Subcutaneous adipose tissue (tissue), 4 donors: Measurements from ENCODE around the gene HNRNPUL1. TPM values are rescaled to one million over a fixed set of nuclear protein-coding genes. Genes with fewer than 3 reads are reported as not detected.

ENCODE experiments used
- total RNA-seq, 4 donors: library from RNA; depleted of rRNA; stranded (reverse); fragments of >200 nt; gene quantifications; one replicate each; pipeline ENCODE4 v1.1.0, GENCODE V29; 2016
- TF ChIP-seq, protein P1 (sequence below): fragments of 450-650 bp; IDR thresholded peaks from one replicate; pipeline ENCODE4 v1.5.1; 2016; ENCODE audit warnings: low read depth, mild to moderate bottlenecking, control low read depth, antibody characterized with exemption, moderate library complexity

The HNRNPUL1 gene
- total RNA-seq, 4 donors from 2014 or later, result 83.3 to 178 (median 135) TPM

GRCh38 chr19:41288673-41289530 is 24.7 kb downstream of the HNRNPUL1 start:
- TF ChIP-seq, protein P1, sequence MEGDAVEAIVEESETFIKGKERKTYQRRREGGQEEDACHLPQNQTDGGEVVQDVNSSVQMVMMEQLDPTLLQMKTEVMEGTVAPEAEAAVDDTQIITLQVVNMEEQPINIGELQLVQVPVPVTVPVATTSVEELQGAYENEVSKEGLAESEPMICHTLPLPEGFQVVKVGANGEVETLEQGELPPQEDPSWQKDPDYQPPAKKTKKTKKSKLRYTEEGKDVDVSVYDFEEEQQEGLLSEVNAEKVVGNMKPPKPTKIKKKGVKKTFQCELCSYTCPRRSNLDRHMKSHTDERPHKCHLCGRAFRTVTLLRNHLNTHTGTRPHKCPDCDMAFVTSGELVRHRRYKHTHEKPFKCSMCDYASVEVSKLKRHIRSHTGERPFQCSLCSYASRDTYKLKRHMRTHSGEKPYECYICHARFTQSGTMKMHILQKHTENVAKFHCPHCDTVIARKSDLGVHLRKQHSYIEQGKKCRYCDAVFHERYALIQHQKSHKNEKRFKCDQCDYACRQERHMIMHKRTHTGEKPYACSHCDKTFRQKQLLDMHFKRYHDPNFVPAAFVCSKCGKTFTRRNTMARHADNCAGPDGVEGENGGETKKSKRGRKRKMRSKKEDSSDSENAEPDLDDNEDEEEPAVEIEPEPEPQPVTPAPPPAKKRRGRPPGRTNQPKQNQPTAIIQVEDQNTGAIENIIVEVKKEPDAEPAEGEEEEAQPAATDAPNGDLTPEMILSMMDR, result no peak

DNA sequence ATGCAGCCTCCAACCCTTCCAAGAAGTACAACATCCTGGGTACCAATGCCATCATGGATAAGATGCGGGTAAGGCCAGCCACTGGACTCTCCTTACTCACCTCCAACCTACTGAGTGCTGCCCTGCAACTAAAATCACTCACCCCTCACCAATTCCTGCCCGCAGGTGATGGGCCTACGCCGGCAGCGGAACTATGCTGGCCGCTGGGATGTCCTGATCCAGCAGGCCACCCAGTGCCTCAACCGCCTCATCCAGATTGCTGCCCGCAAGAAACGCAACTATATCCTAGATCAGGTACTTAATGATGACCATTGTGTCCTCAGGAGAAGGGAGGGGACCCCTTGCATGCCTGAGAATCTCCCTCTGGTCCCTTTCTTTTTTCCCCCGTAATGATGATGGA is 30.2 kb downstream of the HNRNPUL1 start:
- TF ChIP-seq, protein P1, result no peak

GRCh38 chr19:41295499-41295898 is 31.3 kb downstream of the HNRNPUL1 start:
- TF ChIP-seq, protein P1, result no peak

GRCh38 chr19:41296433-41296871 is 32.3 kb downstream of the HNRNPUL1 start:
- TF ChIP-seq, protein P1, result no peak

DNA sequence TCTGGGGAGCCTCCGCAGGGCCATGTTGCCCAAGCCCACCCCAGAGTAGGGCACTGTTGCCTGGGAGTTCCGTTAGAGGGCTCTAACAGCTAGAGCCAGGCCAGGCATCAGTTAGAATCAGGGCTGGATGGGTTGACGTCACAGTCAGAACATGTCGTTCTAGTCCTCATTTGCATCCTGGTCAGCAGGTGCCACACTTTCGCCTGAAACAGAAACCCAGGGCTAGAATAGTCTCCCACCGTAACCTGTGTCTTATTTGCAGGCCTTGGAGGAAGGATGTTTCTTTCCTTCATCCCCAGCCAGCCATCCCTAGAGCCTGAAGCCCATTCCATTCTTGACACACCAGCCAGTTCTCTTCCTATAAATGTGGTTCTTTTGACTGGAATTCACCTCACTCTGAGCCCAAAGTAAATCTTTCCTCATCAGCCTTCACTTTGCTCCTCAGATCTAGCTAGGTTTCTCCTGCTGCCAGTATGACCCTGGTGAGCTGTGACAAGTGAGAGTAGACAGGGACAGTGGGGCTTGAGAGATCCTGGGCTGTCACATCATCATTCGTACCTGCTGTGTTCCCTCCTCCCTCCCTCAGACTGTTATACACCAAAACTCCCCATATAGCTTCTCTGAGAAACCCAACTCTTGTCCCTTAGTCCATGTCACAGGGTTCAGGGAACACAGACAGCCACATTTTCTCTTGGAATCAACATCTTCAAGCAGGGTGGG is 33.6 kb downstream of the HNRNPUL1 start:
- TF ChIP-seq, protein P1, result no peak

DNA sequence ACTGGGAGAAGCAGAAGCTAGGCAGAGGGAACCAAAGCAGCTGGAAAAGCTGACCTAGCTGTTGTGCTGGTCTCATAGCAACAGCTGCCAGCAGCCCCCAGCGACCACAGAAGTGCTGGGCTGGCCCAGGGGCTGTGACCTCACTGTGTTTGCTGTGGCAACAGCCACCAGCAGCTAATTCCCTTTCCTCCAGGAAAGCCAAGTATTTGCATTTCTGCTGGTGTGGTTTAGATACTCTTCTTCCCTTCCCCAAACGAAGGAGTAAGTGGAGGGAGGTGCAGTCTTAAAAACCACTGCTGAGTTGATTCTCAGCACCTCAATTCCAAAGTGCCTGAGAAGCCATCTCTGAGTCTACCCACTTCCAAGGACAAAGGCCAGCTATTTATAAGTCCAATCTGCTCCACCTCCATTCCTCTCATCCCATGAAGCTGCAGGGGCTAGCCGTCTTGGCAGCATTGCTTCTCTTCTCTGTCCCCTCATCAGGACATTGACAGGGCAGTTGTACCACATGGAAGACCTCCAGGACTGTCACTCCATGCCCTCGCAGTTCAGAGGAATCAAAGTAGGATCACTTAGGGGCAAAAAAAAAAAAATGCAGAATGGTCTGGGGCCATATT is 34.3 kb downstream of the HNRNPUL1 start:
- TF ChIP-seq, protein P1, result no peak
